ENCODE results near the gene XIRP2. TPM values are rescaled to one million over a fixed set of nuclear protein-coding genes. Genes with fewer than 3 reads are reported as not detected.

XIRP2 gene
- total RNA-seq, 4 donors from 2014 or later: not detected

GRCh38 chr2:167192833-167193232 is 304.6 kb downstream of the XIRP2 start:
- WGBS: 69% methylated on average over 4 of the region's 4 CpGs

GRCh38 chr2:167196461-167197252 is 308.4 kb downstream of the XIRP2 start:
- WGBS: 29% methylated on average over 6 of the region's 6 CpGs
- H3K27me3 ChIP-seq: no peaks in the 10 kb centered on the region
- H3K36me3 ChIP-seq: no peaks in the 10 kb centered on the region
- TF ChIP-seq POLR2AphosphoS5 (IDR thresholded peaks at IDR 0.05): no peak
- no peak for TF ChIP-seq CTCF (IDR thresholded peaks at IDR 0.05)
- no peak for TF ChIP-seq EP300 (IDR thresholded peaks at IDR 0.05)
- TF ChIP-seq POLR2A (IDR thresholded peaks at IDR 0.05): no peak
- no peaks in the 10 kb centered on the region for H3K9me3 ChIP-seq
- H3K4me1 ChIP-seq: peaks cover 11% of the 10 kb centered on the region
- H3K4me3 ChIP-seq: no peak overlapping the region
- no peak for DNase-seq (ENCODE audit: low spot score in 2 of 2)
- no peak overlapping the region for H3K27ac ChIP-seq

More at GRCh38 chr2:167192833-167193232, 304.6 kb downstream of the XIRP2 start:
- H3K36me3 ChIP-seq: no peaks in the 10 kb centered on the region
- no peaks in the 10 kb centered on the region for H3K27me3 ChIP-seq
- H3K4me1 ChIP-seq: peaks cover 18% of the 10 kb centered on the region
- TF ChIP-seq CTCF (IDR thresholded peaks at IDR 0.05) (no peak), POLR2AphosphoS5 (IDR thresholded peaks at IDR 0.05) (no peak), EP300 (IDR thresholded peaks at IDR 0.05) (no peak)
- no peaks in the 10 kb centered on the region for H3K9me3 ChIP-seq
- no peak overlapping the region for H3K27ac ChIP-seq
- DNase-seq (ENCODE audit: low spot score in 2 of 2): no peak
- no peak overlapping the region for H3K4me3 ChIP-seq

- 73% methylated on average over 2 of the region's 2 CpGs for WGBS
- Histone ChIP-seq H3K9me3 (no peaks in the 10 kb centered on the region), H3K4me3 (no peak overlapping the region), H3K4me1 (peaks cover 11% of the 10 kb centered on the region), H3K27ac (no peak overlapping the region), H3K27me3 (no peaks in the 10 kb centered on the region), H3K36me3 (no peaks in the 10 kb centered on the region)
- no peak for TF ChIP-seq POLR2A (IDR thresholded peaks at IDR 0.05)
- TF ChIP-seq EP300 (IDR thresholded peaks at IDR 0.05): no peak
- TF ChIP-seq CTCF (IDR thresholded peaks at IDR 0.05): no peak
- TF ChIP-seq POLR2AphosphoS5 (IDR thresholded peaks at IDR 0.05): no peak
- no peak for DNase-seq (ENCODE audit: low spot score in 2 of 2)
These were observed 309.7 kb downstream of the XIRP2 start for GRCh38 chr2:167198009-167198408.

- DNase-seq (ENCODE audit: low spot score in 2 of 2): no peak
- Histone ChIP-seq H3K9me3 (no peaks in the 10 kb centered on the region), H3K4me1 (peaks cover 11% of the 10 kb centered on the region), H3K4me3 (no peak overlapping the region), H3K27me3 (no peaks in the 10 kb centered on the region), H3K27ac (no peak overlapping the region), H3K36me3 (no peaks in the 10 kb centered on the region)
- TF ChIP-seq POLR2A (IDR thresholded peaks at IDR 0.05) (no peak), CTCF (IDR thresholded peaks at IDR 0.05) (no peak)
- 55% methylated on average over 2 of the region's 2 CpGs for WGBS
These were observed 310.3 kb downstream of the XIRP2 start for GRCh38 chr2:167198576-167198975.

GRCh38 chr2:167200019-167200418 is 311.7 kb downstream of the XIRP2 start:
- TF ChIP-seq POLR2A (IDR thresholded peaks at IDR 0.05): no peak
- no peak for TF ChIP-seq POLR2AphosphoS5 (IDR thresholded peaks at IDR 0.05)
- no peak for TF ChIP-seq EP300 (IDR thresholded peaks at IDR 0.05)
- no peak for TF ChIP-seq CTCF (IDR thresholded peaks at IDR 0.05)
- WGBS: 91% methylated on average over 5 of the region's 5 CpGs
- Histone ChIP-seq H3K4me1 (peaks cover 11% of the 10 kb centered on the region), H3K27me3 (no peaks in the 10 kb centered on the region), H3K9me3 (no peaks in the 10 kb centered on the region), H3K27ac (no peak overlapping the region), H3K36me3 (no peaks in the 10 kb centered on the region), H3K4me3 (no peak overlapping the region)
- DNase-seq (ENCODE audit: low spot score in 2 of 2): no peak
